Measurements from ENCODE around the gene IL12RB2. TPM values are rescaled to one million over a fixed set of nuclear protein-coding genes. Genes with fewer than 3 reads are reported as not detected.

Gene IL12RB2
- polyA plus RNA-seq, 1 of the 3 experiments (the other 2 are of a cell fraction) = not detected

DNA sequence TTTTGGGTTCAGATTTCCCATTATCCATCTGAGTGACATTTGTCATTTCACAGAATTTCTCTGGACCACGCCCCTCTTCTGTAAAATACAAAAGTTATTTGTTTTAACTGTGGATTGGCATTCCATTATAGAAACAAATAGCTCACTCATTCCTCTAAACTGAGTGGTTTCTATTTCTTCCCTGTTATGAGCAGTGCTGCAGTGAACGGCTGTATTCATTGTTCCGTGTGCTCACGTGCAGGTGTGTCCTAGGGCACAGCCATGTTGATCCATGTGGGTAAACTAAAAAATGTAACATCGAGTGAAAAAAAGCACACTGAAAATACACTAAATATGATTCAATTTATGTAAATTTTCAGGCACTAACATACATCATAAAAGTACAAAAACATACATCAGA is 27.0 kb upstream of the IL12RB2 start:
- WGBS (ENCODE audit: low lambda C conversion rate) = 60% methylated on average over 5 of the region's 5 CpGs
- Histone ChIP-seq H3K27me3 (ENCODE audit: insufficient read depth) (no peaks in the 10 kb centered on the region; the same call in 1 of the 2 replicates), H3K9me3 (no peaks in the 10 kb centered on the region), H2AFZ (ENCODE audit: low read depth) (no peak overlapping the region), H4K20me1 (ENCODE audit: insufficient read depth) (no peaks in the 10 kb centered on the region), H3K27ac (ENCODE audit: low read depth in 2 of 2, low read length in 1 of 2) (no peak overlapping the region), H3K9ac (no peak overlapping the region), H3K4me2 (no peak overlapping the region), H3K4me3 (ENCODE audit: low read depth in 2 of 2, low read length in 1 of 2) (no peak overlapping the region), H3K79me2 (ENCODE audit: insufficient read depth) (no peaks in the 10 kb centered on the region), H3F3A (replicated peaks; ENCODE audit: insufficient read depth) (no peaks in the 10 kb centered on the region), H3K4me1 (ENCODE audit: control insufficient read depth in 1 of 2, insufficient read depth in 2 of 2, low read depth in 1 of 2, low read length in 1 of 2) (no peaks in the 10 kb centered on the region), H3K36me3 (replicated peaks in 1 of 2; ENCODE audit: control insufficient read depth in 1 of 2, insufficient read depth in 2 of 2, low read length in 1 of 2) (no peaks in the 10 kb centered on the region), H3K9me2 (no peaks in the 10 kb centered on the region)
- ChIA-PET POLR2A (no interaction called here), CTCF (interaction anchor here (0.9 to 1.3 kb wide), 2 partner anchors 49 to 516 kb away, joined by 3 to 4 read pairs; no protein-coding TSS in a partner anchor)
- no peak for DNase-seq
- TF ChIP-seq FOXM1 (IDR thresholded peaks at IDR 0.05; ENCODE audit: low read depth) (no peak), CHD2 (IDR thresholded peaks at IDR 0.05; ENCODE audit: low read length, partially characterized antibody) (no peak), RXRA (IDR thresholded peaks at IDR 0.05; ENCODE audit: borderline replicate concordance, low read depth) (no peak), EZH2phosphoT487 (IDR thresholded peaks at IDR 0.05; ENCODE audit: borderline replicate concordance, low read depth) (no peak), SMC3 (IDR thresholded peaks at IDR 0.05; ENCODE audit: low read depth, low read length) (no peak), GATA2 (CRISPR knock-in tag; IDR thresholded peaks at IDR 0.05) (no peak)
- TF ChIP-seq, protein P1, sequence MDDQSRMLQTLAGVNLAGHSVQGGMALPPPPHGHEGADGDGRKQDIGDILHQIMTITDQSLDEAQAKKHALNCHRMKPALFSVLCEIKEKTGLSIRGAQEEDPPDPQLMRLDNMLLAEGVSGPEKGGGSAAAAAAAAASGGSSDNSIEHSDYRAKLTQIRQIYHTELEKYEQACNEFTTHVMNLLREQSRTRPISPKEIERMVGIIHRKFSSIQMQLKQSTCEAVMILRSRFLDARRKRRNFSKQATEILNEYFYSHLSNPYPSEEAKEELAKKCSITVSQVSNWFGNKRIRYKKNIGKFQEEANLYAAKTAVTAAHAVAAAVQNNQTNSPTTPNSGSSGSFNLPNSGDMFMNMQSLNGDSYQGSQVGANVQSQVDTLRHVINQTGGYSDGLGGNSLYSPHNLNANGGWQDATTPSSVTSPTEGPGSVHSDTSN (IDR thresholded peaks at IDR 0.05) = no peak
- TF ChIP-seq, protein P2, sequence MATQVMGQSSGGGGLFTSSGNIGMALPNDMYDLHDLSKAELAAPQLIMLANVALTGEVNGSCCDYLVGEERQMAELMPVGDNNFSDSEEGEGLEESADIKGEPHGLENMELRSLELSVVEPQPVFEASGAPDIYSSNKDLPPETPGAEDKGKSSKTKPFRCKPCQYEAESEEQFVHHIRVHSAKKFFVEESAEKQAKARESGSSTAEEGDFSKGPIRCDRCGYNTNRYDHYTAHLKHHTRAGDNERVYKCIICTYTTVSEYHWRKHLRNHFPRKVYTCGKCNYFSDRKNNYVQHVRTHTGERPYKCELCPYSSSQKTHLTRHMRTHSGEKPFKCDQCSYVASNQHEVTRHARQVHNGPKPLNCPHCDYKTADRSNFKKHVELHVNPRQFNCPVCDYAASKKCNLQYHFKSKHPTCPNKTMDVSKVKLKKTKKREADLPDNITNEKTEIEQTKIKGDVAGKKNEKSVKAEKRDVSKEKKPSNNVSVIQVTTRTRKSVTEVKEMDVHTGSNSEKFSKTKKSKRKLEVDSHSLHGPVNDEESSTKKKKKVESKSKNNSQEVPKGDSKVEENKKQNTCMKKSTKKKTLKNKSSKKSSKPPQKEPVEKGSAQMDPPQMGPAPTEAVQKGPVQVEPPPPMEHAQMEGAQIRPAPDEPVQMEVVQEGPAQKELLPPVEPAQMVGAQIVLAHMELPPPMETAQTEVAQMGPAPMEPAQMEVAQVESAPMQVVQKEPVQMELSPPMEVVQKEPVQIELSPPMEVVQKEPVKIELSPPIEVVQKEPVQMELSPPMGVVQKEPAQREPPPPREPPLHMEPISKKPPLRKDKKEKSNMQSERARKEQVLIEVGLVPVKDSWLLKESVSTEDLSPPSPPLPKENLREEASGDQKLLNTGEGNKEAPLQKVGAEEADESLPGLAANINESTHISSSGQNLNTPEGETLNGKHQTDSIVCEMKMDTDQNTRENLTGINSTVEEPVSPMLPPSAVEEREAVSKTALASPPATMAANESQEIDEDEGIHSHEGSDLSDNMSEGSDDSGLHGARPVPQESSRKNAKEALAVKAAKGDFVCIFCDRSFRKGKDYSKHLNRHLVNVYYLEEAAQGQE (IDR thresholded peaks at IDR 0.05; ENCODE audit: low read depth, low read length) = no peak
- TF ChIP-seq, protein P3, sequence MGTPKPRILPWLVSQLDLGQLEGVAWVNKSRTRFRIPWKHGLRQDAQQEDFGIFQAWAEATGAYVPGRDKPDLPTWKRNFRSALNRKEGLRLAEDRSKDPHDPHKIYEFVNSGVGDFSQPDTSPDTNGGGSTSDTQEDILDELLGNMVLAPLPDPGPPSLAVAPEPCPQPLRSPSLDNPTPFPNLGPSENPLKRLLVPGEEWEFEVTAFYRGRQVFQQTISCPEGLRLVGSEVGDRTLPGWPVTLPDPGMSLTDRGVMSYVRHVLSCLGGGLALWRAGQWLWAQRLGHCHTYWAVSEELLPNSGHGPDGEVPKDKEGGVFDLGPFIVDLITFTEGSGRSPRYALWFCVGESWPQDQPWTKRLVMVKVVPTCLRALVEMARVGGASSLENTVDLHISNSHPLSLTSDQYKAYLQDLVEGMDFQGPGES (IDR thresholded peaks at IDR 0.05; ENCODE audit: low read depth, low read length) = no peak

DNA sequence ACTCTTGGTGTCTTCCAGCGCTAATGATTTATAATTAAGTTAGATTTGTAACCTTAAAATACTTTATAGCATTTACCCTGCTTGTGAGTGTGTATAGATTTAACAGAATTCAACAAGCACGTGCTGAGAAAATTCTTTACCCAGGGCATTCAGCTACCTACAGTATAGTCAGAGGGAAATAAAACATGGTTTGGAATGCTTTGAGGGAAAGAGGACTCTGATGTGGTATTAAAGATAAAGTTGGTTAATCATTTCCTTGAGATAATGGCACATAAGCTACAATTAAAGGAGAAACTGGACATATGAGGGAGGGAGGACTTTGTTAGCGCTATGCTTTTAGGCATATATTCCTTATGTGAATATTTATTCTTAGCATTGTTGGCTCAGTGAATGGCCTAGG is 26.4 kb upstream of the IL12RB2 start:
- POLR2A ChIA-PET = no interaction called here
- 46% methylated on average over 3 of the region's 3 CpGs for WGBS (ENCODE audit: low lambda C conversion rate)
- CTCF ChIA-PET = interaction anchor here (0.9 to 1.3 kb wide), 3 partner anchors 50 to 516 kb away, joined by 3 to 4 read pairs (median 3); no protein-coding TSS in a partner anchor
- H3F3A ChIP-seq (replicated peaks; ENCODE audit: insufficient read depth) = no peaks in the 10 kb centered on the region
- no peaks in the 10 kb centered on the region for H4K20me1 ChIP-seq (ENCODE audit: insufficient read depth)
- no peaks in the 10 kb centered on the region for H3K9me2 ChIP-seq
- no peaks in the 10 kb centered on the region for H3K9me3 ChIP-seq
- no peak overlapping the region for H3K27ac ChIP-seq (ENCODE audit: low read depth in 2 of 2, low read length in 1 of 2)
- H3K4me2 ChIP-seq = no peak overlapping the region
- no peaks in the 10 kb centered on the region for H3K36me3 ChIP-seq (replicated peaks in 1 of 2; ENCODE audit: control insufficient read depth in 1 of 2, insufficient read depth in 2 of 2, low read length in 1 of 2)
- no peak overlapping the region for H3K4me3 ChIP-seq (ENCODE audit: low read depth in 2 of 2, low read length in 1 of 2)
- H3K9ac ChIP-seq = no peak overlapping the region
- no peaks in the 10 kb centered on the region; the same call in 1 of the 2 replicates for H3K27me3 ChIP-seq (ENCODE audit: insufficient read depth)
- H3K79me2 ChIP-seq (ENCODE audit: insufficient read depth) = no peaks in the 10 kb centered on the region
- no peak overlapping the region for H2AFZ ChIP-seq (ENCODE audit: low read depth)
- no peak for DNase-seq
- no peaks in the 10 kb centered on the region for H3K4me1 ChIP-seq (ENCODE audit: control insufficient read depth in 1 of 2, insufficient read depth in 2 of 2, low read depth in 1 of 2, low read length in 1 of 2)
- TF ChIP-seq POLR2AphosphoS5 (IDR thresholded peaks at IDR 0.05; ENCODE audit: low read depth, low read length) (no peak), TCF12 (IDR thresholded peaks at IDR 0.05) (no peak), SIN3A (IDR thresholded peaks at IDR 0.05; ENCODE audit: borderline replicate concordance, low read depth, low read length) (no peak), FOSL2 (IDR thresholded peaks at IDR 0.05; ENCODE audit: borderline replicate concordance, low read depth) (no peak), NRF1 (IDR thresholded peaks at IDR 0.05; ENCODE audit: low read depth, low read length) (no peak), EP300 (IDR thresholded peaks at IDR 0.05; ENCODE audit: borderline replicate concordance in 1 of 2, low read depth in 1 of 2, low read length in 1 of 2) (no peak), EZH2phosphoT487 (IDR thresholded peaks at IDR 0.05; ENCODE audit: borderline replicate concordance, low read depth) (no peak)
- TF ChIP-seq, protein P4, sequence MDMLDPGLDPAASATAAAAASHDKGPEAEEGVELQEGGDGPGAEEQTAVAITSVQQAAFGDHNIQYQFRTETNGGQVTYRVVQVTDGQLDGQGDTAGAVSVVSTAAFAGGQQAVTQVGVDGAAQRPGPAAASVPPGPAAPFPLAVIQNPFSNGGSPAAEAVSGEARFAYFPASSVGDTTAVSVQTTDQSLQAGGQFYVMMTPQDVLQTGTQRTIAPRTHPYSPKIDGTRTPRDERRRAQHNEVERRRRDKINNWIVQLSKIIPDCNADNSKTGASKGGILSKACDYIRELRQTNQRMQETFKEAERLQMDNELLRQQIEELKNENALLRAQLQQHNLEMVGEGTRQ (IDR thresholded peaks at IDR 0.05; ENCODE audit: borderline replicate concordance, low read depth, low read length) = no peak
- TF ChIP-seq, protein P5, sequence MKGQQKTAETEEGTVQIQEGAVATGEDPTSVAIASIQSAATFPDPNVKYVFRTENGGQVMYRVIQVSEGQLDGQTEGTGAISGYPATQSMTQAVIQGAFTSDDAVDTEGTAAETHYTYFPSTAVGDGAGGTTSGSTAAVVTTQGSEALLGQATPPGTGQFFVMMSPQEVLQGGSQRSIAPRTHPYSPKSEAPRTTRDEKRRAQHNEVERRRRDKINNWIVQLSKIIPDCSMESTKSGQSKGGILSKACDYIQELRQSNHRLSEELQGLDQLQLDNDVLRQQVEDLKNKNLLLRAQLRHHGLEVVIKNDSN (IDR thresholded peaks at IDR 0.05; ENCODE audit: borderline replicate concordance, low read depth) = no peak
- TF ChIP-seq, protein P6, sequence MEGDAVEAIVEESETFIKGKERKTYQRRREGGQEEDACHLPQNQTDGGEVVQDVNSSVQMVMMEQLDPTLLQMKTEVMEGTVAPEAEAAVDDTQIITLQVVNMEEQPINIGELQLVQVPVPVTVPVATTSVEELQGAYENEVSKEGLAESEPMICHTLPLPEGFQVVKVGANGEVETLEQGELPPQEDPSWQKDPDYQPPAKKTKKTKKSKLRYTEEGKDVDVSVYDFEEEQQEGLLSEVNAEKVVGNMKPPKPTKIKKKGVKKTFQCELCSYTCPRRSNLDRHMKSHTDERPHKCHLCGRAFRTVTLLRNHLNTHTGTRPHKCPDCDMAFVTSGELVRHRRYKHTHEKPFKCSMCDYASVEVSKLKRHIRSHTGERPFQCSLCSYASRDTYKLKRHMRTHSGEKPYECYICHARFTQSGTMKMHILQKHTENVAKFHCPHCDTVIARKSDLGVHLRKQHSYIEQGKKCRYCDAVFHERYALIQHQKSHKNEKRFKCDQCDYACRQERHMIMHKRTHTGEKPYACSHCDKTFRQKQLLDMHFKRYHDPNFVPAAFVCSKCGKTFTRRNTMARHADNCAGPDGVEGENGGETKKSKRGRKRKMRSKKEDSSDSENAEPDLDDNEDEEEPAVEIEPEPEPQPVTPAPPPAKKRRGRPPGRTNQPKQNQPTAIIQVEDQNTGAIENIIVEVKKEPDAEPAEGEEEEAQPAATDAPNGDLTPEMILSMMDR (IDR thresholded peaks at IDR 0.05) = no peak

Measured in SK-N-SH (cell line).